ENCODE data around the gene PPFIBP1. TPM values are rescaled to one million over a fixed set of nuclear protein-coding genes. Genes with fewer than 3 reads are reported as not detected.

Gene PPFIBP1
- total and polyA plus RNA-seq, 2 donors (not counting 1 experiment from before 2014, with no cell fraction given), result 3.3 to 15.0 TPM

- Histone ChIP-seq H3K79me2 (ENCODE audit: control insufficient read depth, insufficient read depth, low read length) (no peaks in the 10 kb centered on the region), H3K4me1 (ENCODE audit: control insufficient read depth in 2 of 2, insufficient read depth in 2 of 2, low read length in 2 of 2) (no peaks in the 10 kb centered on the region), H3K4me2 (replicated peaks; ENCODE audit: low read depth, low read length, poor library complexity, severe bottlenecking) (no peak overlapping the region), H4K20me1 (ENCODE audit: control insufficient read depth, insufficient read depth, low read length, poor library complexity, severe bottlenecking) (no peaks in the 10 kb centered on the region), H3K4me3 (ENCODE audit: control extremely low read depth in 1 of 5, extremely low read depth in 1 of 5, insufficient read depth in 1 of 5, low read depth in 2 of 5, low read length in 4 of 5) (no peak overlapping the region), H2AFZ (ENCODE audit: insufficient read depth, low read depth, low read length, poor library complexity, severe bottlenecking) (no peak overlapping the region), H3K36me3 (replicated peaks in 1 of 2; ENCODE audit: control extremely low read depth in 1 of 2, control insufficient read depth in 1 of 2, extremely low read depth in 1 of 2, insufficient read depth in 2 of 2, low read length in 1 of 2) (no peaks in the 10 kb centered on the region), H3K9me3 (ENCODE audit: control extremely low read depth in 1 of 3, control insufficient read depth in 2 of 3, insufficient read depth in 1 of 3, low read length in 2 of 3) (no peaks in the 10 kb centered on the region), H3K27ac (ENCODE audit: low read length in 2 of 2) (no peak overlapping the region), H3K9ac (ENCODE audit: low read length) (no peak overlapping the region), H3K27me3 (replicated peaks in 1 of 4; ENCODE audit: control extremely low read depth in 1 of 4, control insufficient read depth in 3 of 4, insufficient read depth in 4 of 4, low read length in 3 of 4) (no peaks in the 10 kb centered on the region)
- intact Hi-C loops (cut with micrococcal nuclease), result no loop called here
- ChIA-PET POLR2A (no interaction called here), CTCF (no interaction called here)
- ATAC-seq (ENCODE audit: low read depth), result no peak
- Mint-ChIP-seq H3K27ac (no peak overlapping the region), H3K4me1 (no peaks in the 10 kb centered on the region), H3K27me3 (no peaks in the 10 kb centered on the region), H3K9me3 (ENCODE audit: insufficient read depth) (no peaks in the 10 kb centered on the region), H3K4me3 (no peak overlapping the region)
- 0% methylated on average over 1 of the region's 3 CpGs for WGBS (ENCODE audit: insufficient coverage)
- TF ChIP-seq CTCF (IDR thresholded peaks at IDR 0.05) (no peak), EZH2 (IDR thresholded peaks at IDR 0.05; ENCODE audit: borderline replicate concordance, insufficient read depth, low read depth, low read length, poor library complexity, severe bottlenecking) (no peak)
- DNase-seq, result no peak
Observed at GRCh38 chr12:27666510-27666909, 142.5 kb downstream of the PPFIBP1 start.

GRCh38 chr12:27667540-27667939 lies 143.5 kb downstream of the PPFIBP1 start:
- H3K4me3 Mint-ChIP-seq, result no peak overlapping the region
- H3K9ac ChIP-seq (ENCODE audit: low read length), result no peak overlapping the region
- no peaks in the 10 kb centered on the region for H4K20me1 ChIP-seq (ENCODE audit: control insufficient read depth, insufficient read depth, low read length, poor library complexity, severe bottlenecking)
- no peak overlapping the region for H2AFZ ChIP-seq (ENCODE audit: insufficient read depth, low read depth, low read length, poor library complexity, severe bottlenecking)
- no peak overlapping the region for H3K27ac Mint-ChIP-seq
- ChIA-PET CTCF (no interaction called here), POLR2A (no interaction called here)
- H3K27ac ChIP-seq (ENCODE audit: low read length in 2 of 2), result no peak overlapping the region
- H3K4me2 ChIP-seq (replicated peaks; ENCODE audit: low read depth, low read length, poor library complexity, severe bottlenecking), result no peak overlapping the region
- H3K4me3 ChIP-seq (ENCODE audit: control extremely low read depth in 1 of 5, extremely low read depth in 1 of 5, insufficient read depth in 1 of 5, low read depth in 2 of 5, low read length in 4 of 5), result no peak overlapping the region
- H3K4me1 ChIP-seq (ENCODE audit: control insufficient read depth in 2 of 2, insufficient read depth in 2 of 2, low read length in 2 of 2), result no peaks in the 10 kb centered on the region
- no peaks in the 10 kb centered on the region for H3K9me3 Mint-ChIP-seq (ENCODE audit: insufficient read depth)
- no peaks in the 10 kb centered on the region for H3K9me3 ChIP-seq (ENCODE audit: control extremely low read depth in 1 of 3, control insufficient read depth in 2 of 3, insufficient read depth in 1 of 3, low read length in 2 of 3)
- no peak for DNase-seq
- WGBS (ENCODE audit: insufficient coverage), result 93% methylated on average over 3 of the region's 6 CpGs
- no peaks in the 10 kb centered on the region for H3K79me2 ChIP-seq (ENCODE audit: control insufficient read depth, insufficient read depth, low read length)
- intact Hi-C loops (cut with micrococcal nuclease), result no loop called here
- no peak for ATAC-seq (ENCODE audit: low read depth)
- no peaks in the 10 kb centered on the region for H3K36me3 ChIP-seq (replicated peaks in 1 of 2; ENCODE audit: control extremely low read depth in 1 of 2, control insufficient read depth in 1 of 2, extremely low read depth in 1 of 2, insufficient read depth in 2 of 2, low read length in 1 of 2)
- H3K27me3 Mint-ChIP-seq, result no peaks in the 10 kb centered on the region
- H3K27me3 ChIP-seq (replicated peaks in 1 of 4; ENCODE audit: control extremely low read depth in 1 of 4, control insufficient read depth in 3 of 4, insufficient read depth in 4 of 4, low read length in 3 of 4), result no peaks in the 10 kb centered on the region
- H3K4me1 Mint-ChIP-seq, result no peaks in the 10 kb centered on the region
- TF ChIP-seq EZH2 (IDR thresholded peaks at IDR 0.05; ENCODE audit: borderline replicate concordance, insufficient read depth, low read depth, low read length, poor library complexity, severe bottlenecking) (no peak), CTCF (IDR thresholded peaks at IDR 0.05) (no peak)
